ENCODE results near the gene STAG1.

- no peak for TF ChIP-seq CTCF (IDR thresholded peaks at IDR 0.05)
- no peak for TF ChIP-seq POLR2A (IDR thresholded peaks at IDR 0.05)
Observed at GRCh38 chr3:136434429-136434828, 317.7 kb downstream of the STAG1 start.

Measured in body of pancreas (tissue), 4 donors.